ENCODE measurements around the gene IL24. TPM values are rescaled to one million over a fixed set of nuclear protein-coding genes. Genes with fewer than 3 reads are reported as not detected.

The IL24 gene
- total RNA-seq, 3 donors from 2014 or later (not counting 1 experiment from before 2014, with no cell fraction given) = not detected

GRCh38 chr1:206866062-206866461, 31.2 kb upstream of the IL24 start:
- 83% methylated on average over 1 of the region's 2 CpGs for WGBS (ENCODE audit: insufficient coverage)
- no peak for ATAC-seq
- no peak for DNase-seq
- no peak overlapping the region for H3K4me3 ChIP-seq (ENCODE audit: low read length)
- H3K36me3 Mint-ChIP-seq = no peaks in the 10 kb centered on the region
- no peaks in the 10 kb centered on the region for H3K36me3 ChIP-seq (ENCODE audit: control insufficient read depth, insufficient read depth, low read length)
- no peak overlapping the region for H3K4me3 Mint-ChIP-seq
- no peaks in the 10 kb centered on the region for H3K27me3 ChIP-seq (ENCODE audit: control insufficient read depth, insufficient read depth, low read length)
- peaks cover 0 to 6% of the 10 kb centered on the region in 2 donors for H3K4me1 Mint-ChIP-seq
- peaks cover 22 to 38% of the 10 kb centered on the region in 2 donors for H3K27me3 Mint-ChIP-seq (ENCODE audit: low read depth in 2 of 2)
- H3K9me3 Mint-ChIP-seq = no peaks in the 10 kb centered on the region
- intact Hi-C loops (cut with micrococcal nuclease) = no loop called here
- no peak for TF ChIP-seq CTCF (IDR thresholded peaks at IDR 0.05)
- no peaks in the 10 kb centered on the region for H3K9me3 ChIP-seq (ENCODE audit: control insufficient read depth, insufficient read depth, low read length)
- H3K27ac ChIP-seq (ENCODE audit: low read length) = no peak overlapping the region
- H3K4me1 ChIP-seq (ENCODE audit: control insufficient read depth, insufficient read depth, low read length) = no peaks in the 10 kb centered on the region
- no peak overlapping the region for H3K27ac Mint-ChIP-seq

- TF ChIP-seq CTCF (IDR thresholded peaks at IDR 0.05) = no peak
- peaks cover 0 to 6% of the 10 kb centered on the region in 2 donors for H3K4me1 Mint-ChIP-seq
- no peak overlapping the region for H3K4me3 ChIP-seq (ENCODE audit: low read length)
- H3K27me3 Mint-ChIP-seq (ENCODE audit: low read depth in 2 of 2) = peaks cover 18 to 32% of the 10 kb centered on the region in 2 donors
- no peak overlapping the region for H3K27ac Mint-ChIP-seq
- H3K9me3 ChIP-seq (ENCODE audit: control insufficient read depth, insufficient read depth, low read length) = peaks cover 3% of the 10 kb centered on the region
- no peaks in the 10 kb centered on the region for H3K27me3 ChIP-seq (ENCODE audit: control insufficient read depth, insufficient read depth, low read length)
- no peaks in the 10 kb centered on the region for H3K4me1 ChIP-seq (ENCODE audit: control insufficient read depth, insufficient read depth, low read length)
- H3K36me3 Mint-ChIP-seq = no peaks in the 10 kb centered on the region
- no peak overlapping the region for H3K27ac ChIP-seq (ENCODE audit: low read length)
- H3K9me3 Mint-ChIP-seq = no peaks in the 10 kb centered on the region
- no peak for ATAC-seq
- DNase-seq = no peak
- no peak overlapping the region for H3K4me3 Mint-ChIP-seq
- intact Hi-C loops (cut with micrococcal nuclease) = no loop called here
- WGBS (ENCODE audit: insufficient coverage) = 88% methylated on average over 1 of the region's 1 CpG
- no peaks in the 10 kb centered on the region for H3K36me3 ChIP-seq (ENCODE audit: control insufficient read depth, insufficient read depth, low read length)
These were observed 30.0 kb upstream of the IL24 start for GRCh38 chr1:206867239-206867638.

- DNase-seq (no peak), ATAC-seq (no peak)
- H3K27ac Mint-ChIP-seq = no peak overlapping the region
- H3K36me3 Mint-ChIP-seq = no peaks in the 10 kb centered on the region
- no peaks in the 10 kb centered on the region for H3K4me1 ChIP-seq (ENCODE audit: control insufficient read depth, insufficient read depth, low read length)
- TF ChIP-seq CTCF (IDR thresholded peaks at IDR 0.05) = no peak
- no peaks in the 10 kb centered on the region for H3K9me3 Mint-ChIP-seq
- no peak overlapping the region for H3K27ac ChIP-seq (ENCODE audit: low read length)
- peaks cover 7% of the 10 kb centered on the region for H3K9me3 ChIP-seq (ENCODE audit: control insufficient read depth, insufficient read depth, low read length)
- no peaks in the 10 kb centered on the region for H3K27me3 ChIP-seq (ENCODE audit: control insufficient read depth, insufficient read depth, low read length)
- no peak overlapping the region for H3K4me3 ChIP-seq (ENCODE audit: low read length)
- intact Hi-C loops (cut with micrococcal nuclease) = no loop called here
- H3K4me3 Mint-ChIP-seq = no peak overlapping the region
- no peaks in the 10 kb centered on the region for H3K36me3 ChIP-seq (ENCODE audit: control insufficient read depth, insufficient read depth, low read length)
- H3K27me3 Mint-ChIP-seq (ENCODE audit: low read depth in 2 of 2) = peaks cover 17 to 29% of the 10 kb centered on the region in 2 donors
- peaks cover 0 to 6% of the 10 kb centered on the region in 2 donors for H3K4me1 Mint-ChIP-seq
These were observed 29.5 kb upstream of the IL24 start for GRCh38 chr1:206867716-206868115.

- no peaks in the 10 kb centered on the region for H3K27me3 ChIP-seq (ENCODE audit: control insufficient read depth, insufficient read depth, low read length)
- DNase-seq (no peak), ATAC-seq (no peak)
- no peak overlapping the region for H3K27ac ChIP-seq (ENCODE audit: low read length)
- H3K27me3 Mint-ChIP-seq (ENCODE audit: low read depth in 2 of 2) = peaks cover 14 to 23% of the 10 kb centered on the region in 2 donors
- H3K9me3 Mint-ChIP-seq = no peaks in the 10 kb centered on the region
- H3K4me3 ChIP-seq (ENCODE audit: low read length) = no peak overlapping the region
- no peak for TF ChIP-seq CTCF (IDR thresholded peaks at IDR 0.05)
- intact Hi-C loops (cut with micrococcal nuclease) = no loop called here
- no peak overlapping the region for H3K4me3 Mint-ChIP-seq
- H3K4me1 Mint-ChIP-seq = peaks cover 0 to 6% of the 10 kb centered on the region in 2 donors
- no peaks in the 10 kb centered on the region for H3K4me1 ChIP-seq (ENCODE audit: control insufficient read depth, insufficient read depth, low read length)
- no peaks in the 10 kb centered on the region for H3K36me3 Mint-ChIP-seq
- 88% methylated on average over 1 of the region's 1 CpG for WGBS (ENCODE audit: insufficient coverage)
- no peaks in the 10 kb centered on the region for H3K36me3 ChIP-seq (ENCODE audit: control insufficient read depth, insufficient read depth, low read length)
- H3K27ac Mint-ChIP-seq = no peak overlapping the region
- H3K9me3 ChIP-seq (ENCODE audit: control insufficient read depth, insufficient read depth, low read length) = peaks cover 7% of the 10 kb centered on the region
These were observed 29.0 kb upstream of the IL24 start for GRCh38 chr1:206868264-206868663.

All from natural killer cell (primary cell).